ENCODE data around the gene PPP3R1. TPM values are rescaled to one million over a fixed set of nuclear protein-coding genes. Genes with fewer than 3 reads are reported as not detected.

The PPP3R1 gene
- total and polyA plus RNA-seq, 7 donors: 19.2 to 69.4 (median 45.7) TPM

DNA sequence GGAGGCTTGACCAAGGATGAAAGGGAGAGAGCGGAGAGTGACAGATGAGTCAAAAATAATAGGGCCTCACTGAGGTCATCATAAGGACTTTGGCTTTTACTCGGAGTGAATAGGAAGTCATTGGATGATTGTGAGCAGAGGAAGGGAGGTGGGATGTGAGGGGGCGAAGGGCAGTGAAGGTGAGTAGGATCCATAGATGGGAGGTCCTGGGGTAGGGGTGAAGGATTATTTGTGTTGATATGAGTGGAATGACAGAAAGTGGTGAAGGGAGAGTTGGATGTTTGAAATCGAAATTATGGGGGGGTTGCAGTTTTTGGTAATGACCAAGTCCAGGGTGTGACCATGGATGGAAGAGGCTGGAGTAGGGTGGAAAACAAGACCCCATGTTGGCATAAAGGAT is 80.6 kb downstream of the PPP3R1 start:
- Histone ChIP-seq H3K27ac (no peak overlapping the region), H3K4me1 (no peaks in the 10 kb centered on the region), H3K27me3 (ENCODE audit: insufficient read depth in 3 of 3, low read length in 2 of 3) (no peaks in the 10 kb centered on the region), H3K9me3 (no peaks in the 10 kb centered on the region), H3K36me3 (ENCODE audit: insufficient read depth in 1 of 2, low read depth in 1 of 2) (peaks cover 21 to 85% of the 10 kb centered on the region in 2 donors), H3K4me3 (no peak overlapping the region)
- 91 to 94% (median 92%) methylated on average over 4 of the region's 4 CpGs for WGBS, 3 donors
- DNase-seq: no peak
- ATAC-seq: no peak
- intact Hi-C loops (cut with DNase I): no loop called here
- TF ChIP-seq, protein P1, sequence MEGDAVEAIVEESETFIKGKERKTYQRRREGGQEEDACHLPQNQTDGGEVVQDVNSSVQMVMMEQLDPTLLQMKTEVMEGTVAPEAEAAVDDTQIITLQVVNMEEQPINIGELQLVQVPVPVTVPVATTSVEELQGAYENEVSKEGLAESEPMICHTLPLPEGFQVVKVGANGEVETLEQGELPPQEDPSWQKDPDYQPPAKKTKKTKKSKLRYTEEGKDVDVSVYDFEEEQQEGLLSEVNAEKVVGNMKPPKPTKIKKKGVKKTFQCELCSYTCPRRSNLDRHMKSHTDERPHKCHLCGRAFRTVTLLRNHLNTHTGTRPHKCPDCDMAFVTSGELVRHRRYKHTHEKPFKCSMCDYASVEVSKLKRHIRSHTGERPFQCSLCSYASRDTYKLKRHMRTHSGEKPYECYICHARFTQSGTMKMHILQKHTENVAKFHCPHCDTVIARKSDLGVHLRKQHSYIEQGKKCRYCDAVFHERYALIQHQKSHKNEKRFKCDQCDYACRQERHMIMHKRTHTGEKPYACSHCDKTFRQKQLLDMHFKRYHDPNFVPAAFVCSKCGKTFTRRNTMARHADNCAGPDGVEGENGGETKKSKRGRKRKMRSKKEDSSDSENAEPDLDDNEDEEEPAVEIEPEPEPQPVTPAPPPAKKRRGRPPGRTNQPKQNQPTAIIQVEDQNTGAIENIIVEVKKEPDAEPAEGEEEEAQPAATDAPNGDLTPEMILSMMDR (IDR thresholded peaks at IDR 0.05): no peak

DNA sequence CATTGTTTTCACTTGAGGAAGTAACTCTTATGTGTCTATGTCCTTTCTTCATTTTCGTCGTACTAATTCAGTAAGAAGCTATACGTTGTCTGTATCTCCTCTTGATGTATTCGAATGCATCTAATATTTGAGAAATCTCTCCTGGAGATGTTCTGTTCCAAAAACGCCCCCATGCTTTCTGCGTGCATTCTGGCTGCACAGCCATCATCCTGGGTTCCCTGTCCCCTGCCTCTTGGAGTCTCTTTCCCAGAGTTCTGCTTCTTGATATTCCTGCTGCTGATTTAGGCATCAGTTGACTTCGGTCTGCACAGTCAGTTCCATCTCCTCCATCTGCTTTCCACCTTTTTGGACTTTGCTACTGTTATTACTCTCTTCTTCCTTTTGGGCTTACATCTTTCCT is 81.2 kb downstream of the PPP3R1 start:
- Histone ChIP-seq H3K4me1 (no peaks in the 10 kb centered on the region), H3K27ac (no peak overlapping the region), H3K27me3 (ENCODE audit: insufficient read depth in 3 of 3, low read length in 2 of 3) (no peaks in the 10 kb centered on the region), H3K36me3 (ENCODE audit: insufficient read depth in 1 of 2, low read depth in 1 of 2) (peaks cover 18 to 85% of the 10 kb centered on the region in 2 donors), H3K4me3 (no peak overlapping the region), H3K9me3 (no peaks in the 10 kb centered on the region)
- intact Hi-C loops (cut with DNase I): no loop called here
- no peak for DNase-seq
- 92 to 94% (median 94%) methylated on average over 7 of the region's 7 CpGs for WGBS, 3 donors
- ATAC-seq: no peak
- TF ChIP-seq, protein P1 (IDR thresholded peaks at IDR 0.05): no peak

DNA sequence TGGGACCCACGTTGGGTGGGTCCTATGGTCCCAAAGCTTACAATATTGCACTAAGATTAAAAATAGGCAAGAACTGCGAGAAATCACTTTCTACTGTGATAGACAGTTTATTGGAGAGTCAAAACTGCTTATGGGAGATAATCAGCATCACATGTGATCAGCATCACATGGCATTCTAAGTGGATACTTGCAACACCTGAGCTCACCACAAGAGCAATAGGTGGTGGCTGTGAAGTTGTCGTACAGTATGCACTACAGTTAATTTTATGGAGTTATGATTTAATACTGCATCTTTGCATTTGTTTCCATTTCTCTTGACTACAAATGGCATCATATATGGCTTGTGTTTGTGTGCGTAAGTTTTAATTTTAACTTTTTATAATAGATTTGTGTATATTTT is 83.0 kb downstream of the PPP3R1 start:
- TF ChIP-seq, protein P1 (IDR thresholded peaks at IDR 0.05): no peak
- no peak for DNase-seq
- Histone ChIP-seq H3K4me1 (no peaks in the 10 kb centered on the region), H3K27me3 (ENCODE audit: insufficient read depth in 3 of 3, low read length in 2 of 3) (no peaks in the 10 kb centered on the region), H3K36me3 (ENCODE audit: insufficient read depth in 1 of 2, low read depth in 1 of 2) (peaks cover 21 to 82% of the 10 kb centered on the region in 2 donors), H3K4me3 (no peak overlapping the region), H3K27ac (no peak overlapping the region), H3K9me3 (no peaks in the 10 kb centered on the region)
- intact Hi-C loops (cut with DNase I): no loop called here
- no peak for ATAC-seq
- 90 to 96% (median 95%) methylated on average over 4 of the region's 4 CpGs for WGBS, 3 donors

DNA sequence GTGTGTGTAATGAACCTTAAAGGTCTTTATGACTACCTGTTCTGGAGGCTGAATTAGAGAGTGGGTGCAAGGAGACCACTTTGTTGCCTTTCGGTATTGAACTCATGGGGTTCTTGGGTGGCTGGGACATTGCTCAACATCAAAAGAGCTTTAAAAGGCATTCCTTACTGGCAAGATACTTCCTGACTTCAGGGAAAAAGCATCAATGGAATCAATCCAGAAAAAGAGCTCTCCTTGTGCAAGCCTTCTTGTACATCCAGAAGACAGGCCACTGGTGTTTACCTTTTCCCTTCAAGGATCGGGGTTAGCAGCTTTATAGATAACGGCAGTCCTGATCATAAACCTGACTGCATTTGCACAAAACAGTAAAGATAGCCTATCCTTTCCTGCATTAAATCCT is 85.1 kb downstream of the PPP3R1 start:
- TF ChIP-seq, protein P1 (IDR thresholded peaks at IDR 0.05): no peak
- H3K27me3 ChIP-seq (ENCODE audit: insufficient read depth in 3 of 3, low read length in 2 of 3): no peaks in the 10 kb centered on the region
- H3K4me1 ChIP-seq: no peaks in the 10 kb centered on the region
- WGBS, 3 donors: 84 to 89% (median 84%) methylated on average over 3 of the region's 3 CpGs
- ATAC-seq (no peak), DNase-seq (no peak)
- intact Hi-C loops (cut with DNase I): no loop called here
- no peak overlapping the region for H3K27ac ChIP-seq
- no peak overlapping the region for H3K4me3 ChIP-seq
- H3K9me3 ChIP-seq: no peaks in the 10 kb centered on the region
- H3K36me3 ChIP-seq (ENCODE audit: insufficient read depth in 1 of 2, low read depth in 1 of 2): peaks cover 21 to 86% of the 10 kb centered on the region in 2 donors

DNA sequence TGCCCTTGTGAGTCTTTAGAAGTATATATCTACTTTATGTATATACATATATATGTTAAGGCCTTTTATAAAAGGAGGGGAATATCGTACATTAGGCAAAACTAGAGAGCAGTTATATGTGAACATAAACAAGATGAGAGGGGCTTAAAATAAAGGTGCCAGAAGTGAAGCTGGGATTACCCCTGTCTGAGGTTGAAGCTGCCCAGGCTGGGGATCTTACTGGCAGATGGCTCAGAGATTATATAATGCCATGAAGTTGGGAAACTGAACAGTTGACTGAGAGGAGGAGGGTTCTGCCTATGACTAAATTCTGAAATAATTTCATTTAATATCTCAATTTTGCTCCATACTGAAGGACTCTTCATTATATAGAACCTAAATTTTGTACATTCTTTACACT is 88.7 kb downstream of the PPP3R1 start:
- H3K36me3 ChIP-seq (ENCODE audit: insufficient read depth in 1 of 2, low read depth in 1 of 2): peaks cover 22 to 81% of the 10 kb centered on the region in 2 donors
- TF ChIP-seq, protein P1 (IDR thresholded peaks at IDR 0.05): no peak
- no peak for DNase-seq
- ATAC-seq: no peak
- H3K27me3 ChIP-seq (ENCODE audit: insufficient read depth in 3 of 3, low read length in 2 of 3): no peaks in the 10 kb centered on the region
- no peak overlapping the region for H3K27ac ChIP-seq
- no peaks in the 10 kb centered on the region for H3K9me3 ChIP-seq
- peaks cover 11% of the 10 kb centered on the region for H3K4me1 ChIP-seq
- no peak overlapping the region for H3K4me3 ChIP-seq
- intact Hi-C loops (cut with DNase I): no loop called here
- 90 to 100% (median 93%) methylated on average over 1 of the region's 1 CpG for WGBS, 3 donors

All from psoas muscle (tissue), 8 donors.